Mesendoderm (in vitro differentiated cells): ENCODE data around the gene PLBD2.

ENCODE experiments used
- DNase-seq: peaks from one replicate; pipeline ENCODE4 v3.0.0; 2013
- H2AK5ac ChIP-seq: 2 replicates; pipeline ENCODE4 v1.6.1; 2013; ENCODE audit warnings: low read length, inconsistent platforms
- H2BK120ac ChIP-seq: 2 replicates; pipeline ENCODE4 v1.6.1; 2013; ENCODE audit warnings: low read depth, mild to moderate bottlenecking, low read length, moderate library complexity, mixed read lengths
- H2BK15ac ChIP-seq: replicated peaks from 2 replicates; pipeline ENCODE4 v1.6.1; 2013; ENCODE audit warnings: low read depth, mild to moderate bottlenecking, moderate library complexity
- H2BK5ac ChIP-seq: 2 replicates; pipeline ENCODE4 v1.6.1; 2013; ENCODE audit warnings: low read length, inconsistent platforms
- H3K18ac ChIP-seq: 2 replicates; pipeline ENCODE4 v1.6.1; 2013; ENCODE audit warnings: mild to moderate bottlenecking, low read length, mixed read lengths
- H3K23ac ChIP-seq: one replicate; pipeline ENCODE4 v1.6.1; 2013; ENCODE audit warnings: low read length
- H3K27ac ChIP-seq: 2 replicates; pipeline ENCODE4 v1.5.1; 2013; ENCODE audit warnings: low read depth, mild to moderate bottlenecking, inconsistent platforms, low read length, moderate library complexity
- H3K27me3 ChIP-seq: 2 replicates; pipeline ENCODE4 v1.6.1; 2013; ENCODE audit warnings: low read length, control low read depth, mild to moderate bottlenecking, inconsistent platforms; ENCODE audit not compliant: insufficient read depth, poor library complexity
- H3K36me3 ChIP-seq: 2 replicates; pipeline ENCODE4 v1.6.1; 2013; ENCODE audit warnings: low read length, inconsistent platforms; ENCODE audit not compliant: control insufficient read depth, insufficient read depth
- H3K4ac ChIP-seq: one replicate; pipeline ENCODE4 v1.6.1; 2013; ENCODE audit warnings: low read depth, mild to moderate bottlenecking, low read length, moderate library complexity
- H3K4me1 ChIP-seq: 2 replicates; pipeline ENCODE4 v1.6.1; 2013; ENCODE audit warnings: low read depth, low read length, inconsistent platforms; ENCODE audit not compliant: control insufficient read depth
- H3K4me2 ChIP-seq: 2 replicates; pipeline ENCODE4 v1.6.1; 2013; ENCODE audit warnings: low read length
- H3K4me3 ChIP-seq: 2 replicates; pipeline ENCODE4 v1.5.1; 2013; ENCODE audit warnings: mild to moderate bottlenecking, low read length
- H3K56ac ChIP-seq: one replicate; pipeline ENCODE4 v1.6.1; 2013; ENCODE audit warnings: low read length
- H3K79me1 ChIP-seq: 2 replicates; pipeline ENCODE4 v1.6.1; 2013; ENCODE audit warnings: low read length, inconsistent platforms
- H3K79me2 ChIP-seq: 2 replicates; pipeline ENCODE4 v1.6.1; 2013; ENCODE audit warnings: mild to moderate bottlenecking, low read length; ENCODE audit not compliant: control insufficient read depth, insufficient read depth
- H3K9ac ChIP-seq: 2 replicates; pipeline ENCODE4 v1.6.1; 2013; ENCODE audit warnings: low read length, inconsistent platforms
- H4K5ac ChIP-seq: one replicate; pipeline ENCODE4 v1.6.1; 2013; ENCODE audit warnings: low read length
- H4K8ac ChIP-seq: one replicate; pipeline ENCODE4 v1.6.1; 2013; ENCODE audit warnings: low read depth, mild to moderate bottlenecking, control low read depth, low read length, moderate library complexity
- WGBS: extraction: QIAGEN DNeasy Blood & Tissue Kit; methylation state at CpG from one replicate; pipeline ENCODE4 v1.1.7; 2013; ENCODE audit warnings: low lambda C conversion rate, missing lambda C conversion rate; ENCODE audit not compliant: insufficient coverage; ENCODE audit errors: extremely low coverage; 5-methylcytosine and 5-hydroxymethylcytosine counted together

The PLBD2 gene

DNA sequence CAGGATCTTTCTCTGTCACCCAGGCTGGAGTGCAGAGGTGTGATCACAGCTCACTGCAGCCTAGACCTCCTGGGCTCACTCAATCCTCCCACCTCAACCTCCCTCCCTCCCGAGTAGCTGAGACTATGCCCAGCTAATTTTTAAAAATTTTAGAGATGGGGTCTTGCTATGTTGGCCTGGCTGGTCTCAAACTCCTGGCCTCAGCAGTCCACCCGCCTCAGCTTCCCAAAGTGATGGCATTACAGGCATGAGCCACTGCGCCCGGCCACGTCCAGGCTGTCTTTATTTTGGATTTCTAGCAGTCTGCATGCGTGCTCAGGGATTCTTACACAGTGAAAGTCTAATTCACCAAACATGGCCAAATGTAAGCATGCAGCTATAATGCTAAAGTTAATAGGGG is 41.3 kb upstream of the PLBD2 start:
- Histone ChIP-seq H3K27me3 (no peaks in the 10 kb centered on the region), H3K4me2 (no peak overlapping the region), H2BK120ac (no peak overlapping the region), H3K18ac (no peak overlapping the region), H3K4ac (no peak overlapping the region), H3K9ac (no peak overlapping the region), H3K36me3 (peaks cover 2% of the 10 kb centered on the region), H2BK5ac (no peak overlapping the region), H3K56ac (no peak overlapping the region), H3K4me3 (no peak overlapping the region), H3K23ac (no peak overlapping the region), H3K4me1 (no peaks in the 10 kb centered on the region), H4K5ac (no peak overlapping the region), H3K79me2 (no peaks in the 10 kb centered on the region), H3K27ac (no peak overlapping the region), H2AK5ac (no peak overlapping the region), H2BK15ac (no peak overlapping the region), H4K8ac (no peak overlapping the region), H3K79me1 (no peaks in the 10 kb centered on the region)
- WGBS, result no CpG with 5 or more reads among the region's 6 CpGs
- DNase-seq, result no peak

DNA sequence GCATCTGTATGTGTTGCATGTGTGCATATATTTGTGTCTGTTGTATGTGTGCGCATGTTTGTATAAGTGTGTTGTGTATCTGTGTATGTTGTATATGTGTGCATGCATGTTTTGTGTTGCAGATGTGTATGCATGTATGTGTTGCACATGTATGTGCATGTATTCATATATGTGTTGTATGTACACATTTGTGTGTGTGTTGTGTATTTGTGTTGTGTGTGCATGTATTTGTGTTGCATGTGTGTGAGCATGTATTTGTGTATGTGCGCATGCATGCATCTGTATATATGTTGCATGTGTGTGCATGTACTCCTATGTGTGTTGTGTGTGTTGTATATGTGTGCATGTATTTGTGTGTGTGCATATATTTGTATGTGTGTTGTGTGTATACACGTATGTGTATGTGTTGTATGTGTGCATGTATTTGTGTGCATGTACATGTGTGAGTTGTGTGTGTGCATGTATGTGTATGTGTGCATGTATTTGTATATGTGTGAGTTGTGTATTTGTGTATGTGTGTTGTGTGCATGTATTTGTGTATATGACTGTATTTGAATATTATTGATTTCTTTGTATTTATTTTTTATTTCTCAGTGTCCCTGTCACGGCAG is 40.2 kb upstream of the PLBD2 start:
- H2BK5ac ChIP-seq, result no peak overlapping the region
- no peak overlapping the region for H2AK5ac ChIP-seq
- H3K36me3 ChIP-seq, result peaks cover 2% of the 10 kb centered on the region
- no peak overlapping the region for H3K23ac ChIP-seq
- no peak overlapping the region for H4K5ac ChIP-seq
- H3K27ac ChIP-seq, result no peak overlapping the region
- H4K8ac ChIP-seq, result no peak overlapping the region
- no peak overlapping the region for H3K4me3 ChIP-seq
- H3K18ac ChIP-seq, result no peak overlapping the region
- H3K4me2 ChIP-seq, result no peak overlapping the region
- no peak overlapping the region for H3K4ac ChIP-seq
- no peak overlapping the region for H3K9ac ChIP-seq
- no peaks in the 10 kb centered on the region for H3K79me1 ChIP-seq
- DNase-seq, result no peak
- no peak overlapping the region for H3K56ac ChIP-seq
- H3K4me1 ChIP-seq, result no peaks in the 10 kb centered on the region
- H3K27me3 ChIP-seq, result no peaks in the 10 kb centered on the region
- no CpG with 5 or more reads among the region's 4 CpGs for WGBS
- H2BK120ac ChIP-seq, result no peak overlapping the region
- no peaks in the 10 kb centered on the region for H3K79me2 ChIP-seq
- no peak overlapping the region for H2BK15ac ChIP-seq

DNA sequence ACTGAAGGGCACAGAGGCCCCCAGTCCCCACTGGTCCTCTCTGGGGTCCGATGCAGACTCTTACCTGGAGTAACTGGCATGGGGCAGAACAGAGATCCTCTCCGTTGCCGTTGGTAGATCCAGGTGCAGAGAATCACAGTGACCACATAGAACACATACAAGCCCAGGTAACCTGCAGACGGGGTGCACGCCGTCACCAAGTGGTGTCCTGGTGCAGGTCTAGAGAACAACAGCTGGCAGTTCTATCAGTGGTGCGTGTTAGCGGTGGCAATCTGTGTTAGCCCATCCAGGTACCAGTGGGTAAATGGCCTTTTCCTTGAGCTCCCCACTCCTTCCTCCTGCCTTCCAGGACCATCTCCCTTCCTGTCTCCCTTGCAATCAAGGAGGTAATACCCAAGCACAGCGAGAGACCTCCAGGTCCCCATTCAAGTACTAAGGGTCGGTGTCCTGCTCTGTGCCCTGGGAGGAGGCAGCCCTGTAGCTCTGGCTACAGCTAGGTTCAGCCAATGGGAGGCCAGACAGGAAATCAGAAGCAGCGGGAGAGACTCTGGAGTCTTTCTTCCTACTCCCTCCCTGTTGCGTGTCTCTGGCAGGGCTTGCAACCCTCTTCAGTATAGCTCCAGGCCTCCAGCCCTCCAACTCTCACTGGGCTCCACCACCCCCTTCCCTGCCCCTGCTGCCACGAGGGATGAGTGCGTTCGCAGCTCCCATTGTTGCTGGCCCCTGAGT is 39.3 kb upstream of the PLBD2 start:
- Histone ChIP-seq H3K4me3 (no peak overlapping the region), H3K36me3 (peaks cover 2% of the 10 kb centered on the region), H3K4me2 (no peak overlapping the region), H2BK15ac (no peak overlapping the region), H3K27me3 (no peaks in the 10 kb centered on the region), H2BK120ac (no peak overlapping the region), H3K4ac (no peak overlapping the region), H4K5ac (no peak overlapping the region), H3K27ac (no peak overlapping the region), H3K56ac (no peak overlapping the region), H3K9ac (no peak overlapping the region), H3K79me2 (no peaks in the 10 kb centered on the region), H3K4me1 (no peaks in the 10 kb centered on the region), H2AK5ac (no peak overlapping the region), H2BK5ac (no peak overlapping the region), H3K18ac (no peak overlapping the region), H3K79me1 (no peaks in the 10 kb centered on the region), H4K8ac (no peak overlapping the region), H3K23ac (no peak overlapping the region)
- no CpG with 5 or more reads among the region's 15 CpGs for WGBS
- no peak for DNase-seq

DNA sequence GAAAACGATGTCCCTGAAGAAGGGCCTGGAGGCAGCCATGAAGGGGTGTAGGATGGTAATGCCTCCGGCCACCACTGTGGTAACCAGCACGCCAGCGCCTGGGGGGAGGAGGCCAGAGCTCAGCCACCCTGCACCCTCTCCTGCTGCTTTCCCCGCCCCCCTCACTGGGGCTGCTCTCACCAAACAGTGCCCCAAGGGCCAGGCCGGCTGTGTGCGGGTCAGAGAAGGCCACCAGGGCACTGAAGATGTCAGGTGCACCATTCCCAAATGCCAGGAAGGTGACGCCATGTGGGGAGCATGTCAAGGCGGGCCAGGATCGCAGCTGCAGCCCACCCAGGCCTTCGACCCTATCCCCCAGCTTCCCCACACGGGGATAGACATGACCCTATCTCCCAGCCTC is 38.0 kb upstream of the PLBD2 start:
- Histone ChIP-seq H3K18ac (no peak overlapping the region), H3K27ac (no peak overlapping the region), H3K4me1 (no peaks in the 10 kb centered on the region), H3K79me1 (no peaks in the 10 kb centered on the region), H4K5ac (no peak overlapping the region), H2AK5ac (no peak overlapping the region), H4K8ac (no peak overlapping the region), H3K4ac (no peak overlapping the region), H3K4me2 (no peak overlapping the region), H2BK120ac (no peak overlapping the region), H3K4me3 (no peak overlapping the region), H3K9ac (no peak overlapping the region), H2BK15ac (no peak overlapping the region), H3K27me3 (no peaks in the 10 kb centered on the region), H3K36me3 (peaks cover 2% of the 10 kb centered on the region), H3K56ac (no peak overlapping the region), H2BK5ac (no peak overlapping the region), H3K23ac (no peak overlapping the region), H3K79me2 (no peaks in the 10 kb centered on the region)
- no peak for DNase-seq
- no CpG with 5 or more reads among the region's 12 CpGs for WGBS

DNA sequence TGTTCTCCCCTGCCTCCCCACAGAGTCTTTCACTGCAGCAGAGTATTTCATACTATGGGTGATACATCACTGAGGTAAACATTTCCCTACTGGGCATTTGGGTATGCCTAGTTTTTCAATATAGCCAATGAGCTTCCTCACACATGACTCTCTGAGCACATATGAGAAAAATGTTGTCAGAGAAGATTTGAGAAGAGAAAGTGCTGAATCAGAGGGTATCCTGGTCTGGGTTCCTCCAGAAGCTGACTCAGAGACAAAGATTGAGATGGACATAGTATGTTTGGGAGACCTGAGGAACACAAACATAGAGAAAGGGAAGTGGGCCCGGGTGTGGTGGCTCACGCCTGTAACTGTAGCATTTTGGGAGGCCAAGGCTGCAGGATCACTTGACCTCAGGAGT is 36.0 kb upstream of the PLBD2 start:
- H3K36me3 ChIP-seq, result peaks cover 2% of the 10 kb centered on the region
- no CpG with 5 or more reads among the region's 2 CpGs for WGBS
- no peak for DNase-seq
- no peak overlapping the region for H3K23ac ChIP-seq
- no peaks in the 10 kb centered on the region for H3K79me2 ChIP-seq
- no peak overlapping the region for H3K18ac ChIP-seq
- no peak overlapping the region for H2AK5ac ChIP-seq
- H3K27me3 ChIP-seq, result no peaks in the 10 kb centered on the region
- H3K4me1 ChIP-seq, result no peaks in the 10 kb centered on the region
- no peak overlapping the region for H3K9ac ChIP-seq
- H2BK15ac ChIP-seq, result no peak overlapping the region
- H2BK120ac ChIP-seq, result no peak overlapping the region
- no peak overlapping the region for H3K27ac ChIP-seq
- H4K5ac ChIP-seq, result no peak overlapping the region
- no peak overlapping the region for H3K56ac ChIP-seq
- H2BK5ac ChIP-seq, result no peak overlapping the region
- H4K8ac ChIP-seq, result no peak overlapping the region
- no peak overlapping the region for H3K4ac ChIP-seq
- no peak overlapping the region for H3K4me3 ChIP-seq
- H3K79me1 ChIP-seq, result no peaks in the 10 kb centered on the region
- no peak overlapping the region for H3K4me2 ChIP-seq

DNA sequence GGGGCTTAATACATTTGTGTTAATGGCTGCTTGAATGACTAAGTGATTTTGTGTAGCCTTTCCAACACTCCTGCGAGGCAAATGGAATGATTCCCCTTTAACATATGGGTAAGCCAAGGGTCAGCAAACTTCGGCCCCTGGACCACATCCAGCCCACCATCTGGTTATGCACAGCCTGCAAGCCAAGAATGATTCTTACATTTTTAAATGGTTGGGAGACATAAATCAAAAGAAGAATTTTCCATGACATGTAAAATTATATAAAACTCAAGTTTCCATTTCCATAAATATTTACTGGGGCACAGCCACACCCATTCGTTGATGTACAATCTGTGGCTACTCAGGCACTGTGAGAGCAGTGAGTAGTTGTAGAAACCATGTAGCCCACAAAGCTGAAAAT is 32.5 kb upstream of the PLBD2 start:
- Histone ChIP-seq H3K23ac (no peak overlapping the region), H3K4me3 (no peak overlapping the region), H2BK5ac (no peak overlapping the region), H3K56ac (no peak overlapping the region), H3K4ac (no peak overlapping the region), H2AK5ac (no peak overlapping the region), H3K27ac (no peak overlapping the region), H2BK15ac (no peak overlapping the region), H3K79me1 (no peaks in the 10 kb centered on the region), H4K8ac (no peak overlapping the region), H3K27me3 (no peaks in the 10 kb centered on the region), H3K4me1 (no peaks in the 10 kb centered on the region), H3K36me3 (no peaks in the 10 kb centered on the region), H4K5ac (no peak overlapping the region), H3K79me2 (no peaks in the 10 kb centered on the region), H2BK120ac (no peak overlapping the region), H3K18ac (no peak overlapping the region), H3K4me2 (no peak overlapping the region), H3K9ac (no peak overlapping the region)
- WGBS, result no CpG with 5 or more reads among the region's 3 CpGs
- DNase-seq, result no peak
